Fibroblast of villous mesenchyme (primary cell): ENCODE data around the gene GJB4. TPM values are rescaled to one million over a fixed set of nuclear protein-coding genes. Genes with fewer than 3 reads are reported as not detected.

Source experiments
- DNase-seq: peaks from one replicate; pipeline ENCODE4 v3.0.0-alpha.2; 2010; ENCODE audit warnings: low read depth
- H3K4me3 ChIP-seq: 2 replicates; pipeline ENCODE4 v1.5.1; 2011; ENCODE audit warnings: low read depth, mild to moderate bottlenecking, low read length
- CTCF ChIP-seq: IDR thresholded peaks from 2 replicates; pipeline ENCODE4 v1.5.1; 2012; ENCODE audit warnings: low read depth, mild to moderate bottlenecking, low read length; ENCODE audit not compliant: insufficient read depth
- total RNA-seq: library from RNA; depleted of rRNA; stranded (reverse); fragments of >200 nt; gene quantifications from 2 replicates; pipeline ENCODE4 v1.2.3, GENCODE V29; 2012

GJB4 gene
- total RNA-seq, 1 donor, result not detected

- peak; percentile 66 for DNase-seq
- TF ChIP-seq CTCF, result peak; percentile 79
- no peak overlapping the region for H3K4me3 ChIP-seq
Measured at GRCh38 chr1:34786521-34787325, 27.2 kb downstream of the GJB4 start.

GRCh38 chr1:34787461-34788420, 28.2 kb downstream of the GJB4 start:
- TF ChIP-seq CTCF, result peak; percentile 13
- DNase-seq, result no peak
- no peak overlapping the region for H3K4me3 ChIP-seq

GRCh38 chr1:34790985-34791384, 31.4 kb downstream of the GJB4 start:
- no peak overlapping the region for H3K4me3 ChIP-seq
- no peak for TF ChIP-seq CTCF
- DNase-seq, result no peak

- TF ChIP-seq CTCF, result no peak
- no peak overlapping the region for H3K4me3 ChIP-seq
- no peak for DNase-seq
Measured at GRCh38 chr1:34792424-34792823, 32.9 kb downstream of the GJB4 start.

- H3K4me3 ChIP-seq, result no peak within 1 kb of the TSS
- no peak for DNase-seq
- no peak for TF ChIP-seq CTCF
Measured at GRCh38 chr1:34792868-34793727, 33.6 kb downstream of the GJB4 start, which contains the start of gene GJA4. TSS of gene GJA4 (plus strand) at chr1:34792999. CDS start at chr1:34794214, 1,215 bp downstream.
